HG03575 (cell line): ENCODE measurements around the gene HSP90AB1.

ENCODE experiments used
- ATAC-seq: cut with Tn5 transposase; IDR thresholded peaks from one replicate; pipeline ENCODE4 v1.9.1; 2021; ENCODE audit not compliant: unreplicated experiment, insufficient number of reproducible peaks, low FRiP score; ENCODE audit errors: extremely low read depth

Gene HSP90AB1

GRCh38 chr6:44275749-44276648 lies 29.1 kb downstream of the HSP90AB1 start:
- ATAC-seq = no peak

GRCh38 chr6:44276667-44277640 lies 30.1 kb downstream of the HSP90AB1 start:
- no peak for ATAC-seq

GRCh38 chr6:44277763-44278162 lies 30.9 kb downstream of the HSP90AB1 start:
- no peak for ATAC-seq

GRCh38 chr6:44278315-44278714 lies 31.4 kb downstream of the HSP90AB1 start:
- no peak for ATAC-seq

- no peak for ATAC-seq
Observed at GRCh38 chr6:44278774-44279697, 32.1 kb downstream of the HSP90AB1 start.

GRCh38 chr6:44284121-44284520 lies 37.2 kb downstream of the HSP90AB1 start:
- no peak for ATAC-seq

- ATAC-seq = no peak
Observed at GRCh38 chr6:44284867-44285266, 38.0 kb downstream of the HSP90AB1 start.

GRCh38 chr6:44285552-44286284 lies 38.8 kb downstream of the HSP90AB1 start:
- no peak for ATAC-seq

GRCh38 chr6:44286285-44286565 lies 39.3 kb downstream of the HSP90AB1 start:
- ATAC-seq = no peak

GRCh38 chr6:44286747-44287146 lies 39.8 kb downstream of the HSP90AB1 start:
- no peak for ATAC-seq

GRCh38 chr6:44289726-44290260 lies 42.9 kb downstream of the HSP90AB1 start:
- no peak for ATAC-seq

GRCh38 chr6:44291841-44292240 lies 44.9 kb downstream of the HSP90AB1 start:
- no peak for ATAC-seq

GRCh38 chr6:44292661-44293365 lies 45.9 kb downstream of the HSP90AB1 start:
- ATAC-seq = no peak

GRCh38 chr6:44294832-44295791 lies 48.2 kb downstream of the HSP90AB1 start:
- ATAC-seq = no peak

GRCh38 chr6:44297063-44298038 lies 50.5 kb downstream of the HSP90AB1 start:
- no peak for ATAC-seq
